Neural cell (in vitro differentiated cells): ENCODE measurements around the gene RERE.
"Not testable (repeated sequence)": the region's sequence is repeated elsewhere in the genome, so short reads cannot be mapped to it uniquely, and the experiment has no call there.

Experiments used
- CTCF ChIP-seq: fragments of 450-650 bp; IDR thresholded peaks from 2 replicates; pipeline ENCODE4 v1.5.1; 2014; ENCODE audit warnings: antibody characterized with exemption, mild to moderate bottlenecking, moderate library complexity; ENCODE audit not compliant: poor library complexity, severe bottlenecking
- EZH2 ChIP-seq: fragments of 200-600, 300-800 bp; shearing (Covaris generic), sonication (generic); IDR thresholded peaks from 2 replicates; pipeline ENCODE4 v1.6.1; 2014; ENCODE audit warnings: antibody characterized with exemption, low read length, borderline replicate concordance, mild to moderate bottlenecking; ENCODE audit not compliant: insufficient read depth, poor library complexity, severe bottlenecking
- MXI1 ChIP-seq: fragments of 450-650 bp; conservative IDR thresholded peaks from 2 replicates; pipeline ENCODE4 v1.6.1; 2014; ENCODE audit warnings: antibody characterized with exemption, mild to moderate bottlenecking; ENCODE audit not compliant: poor library complexity, severe bottlenecking

- TF ChIP-seq EZH2, CTCF, MXI1: not testable (repeated sequence)
Observed at GRCh38 chr1:8786204-8786603, 31.2 kb downstream of the RERE start.
